SK-N-SH treated with all-trans-retinoic acid at 6 μM for 48 hours (cell line): ENCODE results near the gene FAF2.

Source experiments
- ATAC-seq: fragments of 200-7000 bp; cut with Tn5 transposase; 3 replicates; pipeline ENCODE4 v1.9.1; 2020; ENCODE audit warnings: mild to moderate bottlenecking, moderate library complexity
- ARNTL ChIP-seq: fragments of 450-650 bp; formaldehyde crosslinking; IDR thresholded peaks from 2 replicates; pipeline ENCODE4 v1.5.0; 2020; ENCODE audit warnings: low read depth, mild to moderate bottlenecking, moderate library complexity, borderline replicate concordance
- CSDC2 ChIP-seq: fragments of 250-450 bp; sonication (Bioruptor Pico); IDR thresholded peaks from 2 replicates; pipeline ENCODE4 v1.5.0; 2020; ENCODE audit warnings: mild to moderate bottlenecking, moderate library complexity
- CSRNP3 ChIP-seq: fragments of 250-450 bp; sonication (Bioruptor Pico); IDR thresholded peaks from 2 replicates; pipeline ENCODE4 v1.5.1; 2021; ENCODE audit warnings: mild to moderate bottlenecking, moderate library complexity
- GLIS3 ChIP-seq: fragments of 250-450 bp; sonication (Bioruptor Pico); IDR thresholded peaks from 2 replicates; pipeline ENCODE4 v1.5.0; 2020; ENCODE audit warnings: mild to moderate bottlenecking, moderate library complexity
- ISL1 ChIP-seq: fragments of 250-450 bp; sonication (Bioruptor Pico); IDR thresholded peaks from 2 replicates; pipeline ENCODE4 v2.1.2; 2022; ENCODE audit warnings: mild to moderate bottlenecking, moderate library complexity
- OSR1 ChIP-seq: fragments of 250-450 bp; sonication (Bioruptor Pico); IDR thresholded peaks from 2 replicates; pipeline ENCODE4 v1.8.0; 2022; ENCODE audit warnings: moderate library complexity, mild to moderate bottlenecking, inconsistent platforms
- PPARA ChIP-seq: fragments of 250-450 bp; sonication (Bioruptor Pico); IDR thresholded peaks from 2 replicates; pipeline ENCODE4 v1.5.0; 2020; ENCODE audit warnings: mild to moderate bottlenecking, borderline replicate concordance
- RARB ChIP-seq: fragments of 250-450 bp; sonication (Bioruptor Pico); IDR thresholded peaks from 2 replicates; pipeline ENCODE4 v1.8.0; 2021; ENCODE audit warnings: mild to moderate bottlenecking, moderate library complexity
- SNAI2 ChIP-seq: fragments of 250-450 bp; sonication (Bioruptor Pico); IDR thresholded peaks from 2 replicates; pipeline ENCODE4 v1.5.0; 2020; ENCODE audit warnings: mild to moderate bottlenecking, moderate library complexity
- TCF4 ChIP-seq: fragments of 250-450 bp; sonication (Bioruptor Pico); IDR thresholded peaks from 2 replicates; pipeline ENCODE4 v1.8.0; 2021; ENCODE audit warnings: mild to moderate bottlenecking, moderate library complexity, borderline replicate concordance
- TSHZ2 ChIP-seq: fragments of 250-450 bp; sonication (Bioruptor Pico); IDR thresholded peaks from 2 replicates; pipeline ENCODE4 v1.5.0; 2020; ENCODE audit warnings: mild to moderate bottlenecking, moderate library complexity
- ZC3H10 ChIP-seq: fragments of 250-450 bp; sonication (Bioruptor Pico); IDR thresholded peaks from 2 replicates; pipeline ENCODE4 v1.5.1; 2021; ENCODE audit warnings: mild to moderate bottlenecking, moderate library complexity
- ZFP3 ChIP-seq: fragments of 250-450 bp; sonication (Bioruptor Pico); IDR thresholded peaks from 2 replicates; pipeline ENCODE4 v1.5.0; 2020; ENCODE audit warnings: mild to moderate bottlenecking, moderate library complexity
- ZFP30 ChIP-seq: fragments of 450-650 bp; formaldehyde crosslinking; IDR thresholded peaks from 2 replicates; pipeline ENCODE4 v1.5.0; 2022; ENCODE audit warnings: mild to moderate bottlenecking, moderate library complexity
- ZNF565 ChIP-seq: fragments of 450-650 bp; formaldehyde crosslinking; conservative IDR thresholded peaks from 2 replicates; pipeline ENCODE4 v1.5.0; 2020; ENCODE audit warnings: low read depth, mild to moderate bottlenecking, moderate library complexity
- ZNF70 ChIP-seq: fragments of 450-650 bp; formaldehyde crosslinking; IDR thresholded peaks from 2 replicates; pipeline ENCODE4 v1.5.0; 2020; ENCODE audit warnings: mild to moderate bottlenecking, moderate library complexity
- ZNF8 ChIP-seq: fragments of 450-650 bp; formaldehyde crosslinking; IDR thresholded peaks from 2 replicates; pipeline ENCODE4 v1.5.0; 2020; ENCODE audit warnings: mild to moderate bottlenecking, moderate library complexity
- TF ChIP-seq, protein P1 (sequence below): fragments of 250-450 bp; sonication (Bioruptor Pico); IDR thresholded peaks from 2 replicates; pipeline ENCODE4 v1.5.1; 2020; ENCODE audit warnings: low read depth, mild to moderate bottlenecking, moderate library complexity
- TF ChIP-seq, protein P2 (sequence below): fragments of 250-450 bp; sonication (Bioruptor Pico); IDR thresholded peaks from 2 replicates; pipeline ENCODE4 v1.8.0; 2020; ENCODE audit warnings: mild to moderate bottlenecking, moderate library complexity, borderline replicate concordance

The FAF2 gene

DNA sequence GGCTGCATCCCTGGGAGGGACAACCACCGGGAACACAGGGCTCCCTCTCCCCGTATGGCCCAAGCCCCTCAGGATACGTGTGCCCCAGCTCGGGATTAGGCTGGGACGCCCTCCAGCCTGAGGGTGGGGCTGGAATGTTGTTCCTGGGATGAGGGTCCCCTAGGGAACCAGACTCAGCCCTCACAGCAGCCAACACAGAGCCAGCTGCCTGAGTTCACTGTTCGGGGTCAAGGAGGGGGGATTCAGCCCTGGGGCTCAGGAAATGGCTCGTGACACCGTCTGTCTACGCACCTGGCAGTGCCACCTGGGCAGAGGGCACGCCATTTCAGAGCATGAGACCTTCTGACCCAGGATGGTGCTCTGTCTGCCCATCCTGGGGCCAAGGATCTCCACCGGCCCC lies 80.1 kb downstream of the FAF2 start:
- no peak for ATAC-seq
- TF ChIP-seq TCF4 (CRISPR knock-in tag): no peak
- no peak for TF ChIP-seq OSR1
- TF ChIP-seq ZNF70 (CRISPR knock-in tag): no peak
- TF ChIP-seq, protein P1, sequence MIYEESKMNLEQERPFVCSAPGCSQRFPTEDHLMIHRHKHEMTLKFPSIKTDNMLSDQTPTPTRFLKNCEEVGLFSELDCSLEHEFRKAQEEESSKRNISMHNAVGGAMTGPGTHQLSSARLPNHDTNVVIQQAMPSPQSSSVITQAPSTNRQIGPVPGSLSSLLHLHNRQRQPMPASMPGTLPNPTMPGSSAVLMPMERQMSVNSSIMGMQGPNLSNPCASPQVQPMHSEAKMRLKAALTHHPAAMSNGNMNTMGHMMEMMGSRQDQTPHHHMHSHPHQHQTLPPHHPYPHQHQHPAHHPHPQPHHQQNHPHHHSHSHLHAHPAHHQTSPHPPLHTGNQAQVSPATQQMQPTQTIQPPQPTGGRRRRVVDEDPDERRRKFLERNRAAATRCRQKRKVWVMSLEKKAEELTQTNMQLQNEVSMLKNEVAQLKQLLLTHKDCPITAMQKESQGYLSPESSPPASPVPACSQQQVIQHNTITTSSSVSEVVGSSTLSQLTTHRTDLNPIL (CRISPR knock-in tag): no peak
- TF ChIP-seq, protein P2, sequence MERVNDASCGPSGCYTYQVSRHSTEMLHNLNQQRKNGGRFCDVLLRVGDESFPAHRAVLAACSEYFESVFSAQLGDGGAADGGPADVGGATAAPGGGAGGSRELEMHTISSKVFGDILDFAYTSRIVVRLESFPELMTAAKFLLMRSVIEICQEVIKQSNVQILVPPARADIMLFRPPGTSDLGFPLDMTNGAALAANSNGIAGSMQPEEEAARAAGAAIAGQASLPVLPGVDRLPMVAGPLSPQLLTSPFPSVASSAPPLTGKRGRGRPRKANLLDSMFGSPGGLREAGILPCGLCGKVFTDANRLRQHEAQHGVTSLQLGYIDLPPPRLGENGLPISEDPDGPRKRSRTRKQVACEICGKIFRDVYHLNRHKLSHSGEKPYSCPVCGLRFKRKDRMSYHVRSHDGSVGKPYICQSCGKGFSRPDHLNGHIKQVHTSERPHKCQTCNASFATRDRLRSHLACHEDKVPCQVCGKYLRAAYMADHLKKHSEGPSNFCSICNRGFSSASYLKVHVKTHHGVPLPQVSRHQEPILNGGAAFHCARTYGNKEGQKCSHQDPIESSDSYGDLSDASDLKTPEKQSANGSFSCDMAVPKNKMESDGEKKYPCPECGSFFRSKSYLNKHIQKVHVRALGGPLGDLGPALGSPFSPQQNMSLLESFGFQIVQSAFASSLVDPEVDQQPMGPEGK (CRISPR knock-in tag): no peak
- TF ChIP-seq ZNF8 (CRISPR knock-in tag): no peak
- no peak for TF ChIP-seq CSRNP3 (CRISPR knock-in tag)
- TF ChIP-seq PPARA (CRISPR knock-in tag): no peak
- TF ChIP-seq CSDC2 (CRISPR knock-in tag): no peak

- no peak for TF ChIP-seq OSR1
- TF ChIP-seq GLIS3 (CRISPR knock-in tag): no peak
- no peak for TF ChIP-seq ZFP3 (CRISPR knock-in tag)
- no peak for TF ChIP-seq ZNF565 (CRISPR knock-in tag)
- no peak for TF ChIP-seq PPARA (CRISPR knock-in tag)
- no peak for TF ChIP-seq ZFP30 (CRISPR knock-in tag)
- TF ChIP-seq TSHZ2 (CRISPR knock-in tag): no peak
- TF ChIP-seq ZC3H10: no peak
- no peak for TF ChIP-seq RARB (CRISPR knock-in tag)
- TF ChIP-seq, protein P2 (CRISPR knock-in tag): no peak
- no peak for TF ChIP-seq CSRNP3 (CRISPR knock-in tag)
- TF ChIP-seq ZNF70 (CRISPR knock-in tag): no peak
- no peak for TF ChIP-seq ISL1 (CRISPR knock-in tag)
- TF ChIP-seq ARNTL (CRISPR knock-in tag): no peak
- no peak for TF ChIP-seq SNAI2 (CRISPR knock-in tag)
- TF ChIP-seq, all 23 proteins: peak for 0
- no peak for ATAC-seq
These were observed 80.6 kb downstream of the FAF2 start for GRCh38 chr5:176528761-176529115.

DNA sequence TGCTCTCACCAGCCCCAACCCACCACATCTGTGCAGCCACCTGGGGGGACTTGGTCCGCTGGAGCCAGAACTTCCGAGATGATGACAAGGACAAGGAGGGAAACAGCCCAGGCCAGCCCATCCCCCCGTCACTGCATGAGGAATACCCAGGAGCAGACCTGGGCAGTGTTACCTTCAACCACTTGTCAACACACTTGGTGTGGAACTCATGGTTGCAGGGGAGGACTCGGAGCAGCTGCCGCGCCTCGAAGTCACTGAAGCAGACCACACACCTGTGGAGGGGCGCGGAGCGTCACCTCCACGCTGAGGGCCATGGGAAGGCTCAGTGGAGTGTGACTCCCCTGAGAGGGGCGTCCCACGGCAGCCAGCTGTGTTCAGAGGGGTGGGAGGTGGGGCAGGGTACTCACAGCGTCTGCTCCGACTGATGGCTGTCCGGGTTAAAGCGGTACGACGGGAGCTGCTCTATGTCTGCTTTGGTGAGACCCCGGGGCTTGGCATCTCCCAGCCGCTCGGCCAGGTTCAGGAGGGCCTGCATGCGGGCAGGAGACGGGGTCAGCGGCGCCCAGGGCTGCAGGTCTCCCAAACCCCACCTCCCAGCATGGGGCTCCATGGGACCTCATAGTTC lies 81.0 kb downstream of the FAF2 start:
- no peak for ATAC-seq
- TF ChIP-seq PPARA (CRISPR knock-in tag) (no peak), RARB (CRISPR knock-in tag) (no peak), ZNF565 (CRISPR knock-in tag) (no peak), ZNF8 (CRISPR knock-in tag) (no peak), ZNF70 (CRISPR knock-in tag) (no peak), ZFP3 (CRISPR knock-in tag) (no peak), ZFP30 (CRISPR knock-in tag) (no peak), TCF4 (CRISPR knock-in tag) (no peak), ZC3H10 (no peak), GLIS3 (CRISPR knock-in tag) (no peak), CSRNP3 (CRISPR knock-in tag) (no peak), OSR1 (no peak), ARNTL (CRISPR knock-in tag) (no peak)
- TF ChIP-seq, protein P1 (CRISPR knock-in tag): no peak
